Measurements from ENCODE around the gene FOXP2. TPM values are rescaled to one million over a fixed set of nuclear protein-coding genes. Genes with fewer than 3 reads are reported as not detected.

Gene FOXP2
- total and polyA plus RNA-seq, 2 experiments from 2014 or later, result 10.0 to 14.7 TPM

- H3K79me2 ChIP-seq, result no peaks in the 10 kb centered on the region
- peak overlapping the region; percentile 5 for H3K4me2 ChIP-seq
- H3K27me3 ChIP-seq, result no peaks in the 10 kb centered on the region
- TF ChIP-seq CTCF (IDR thresholded peaks at IDR 0.05; ENCODE audit: poor library complexity) (no peak), EZH2 (IDR thresholded peaks at IDR 0.05; ENCODE audit: borderline replicate concordance) (no peak), EZH2phosphoT487 (IDR thresholded peaks at IDR 0.05; ENCODE audit: low read depth, severe bottlenecking, unreplicated experiment) (no peak)
- DNase-seq (ENCODE audit: low spot score), result no peak
- no peaks in the 10 kb centered on the region for H3K9me3 ChIP-seq (ENCODE audit: low read depth)
- no peak overlapping the region for H3K4me3 ChIP-seq
- H2AFZ ChIP-seq, result no peak overlapping the region
- no peaks in the 10 kb centered on the region for H3K36me3 ChIP-seq (replicated peaks; ENCODE audit: insufficient read depth, low read depth)
- 69% methylated on average over 5 of the region's 5 CpGs for WGBS (ENCODE audit: low lambda C conversion rate, missing lambda C conversion rate)
- H3K4me1 ChIP-seq (ENCODE audit: insufficient read depth), result peaks cover 3% of the 10 kb centered on the region
- H3K27ac ChIP-seq, result no peak overlapping the region
- no peaks in the 10 kb centered on the region for H4K20me1 ChIP-seq (ENCODE audit: insufficient read depth, poor library complexity, severe bottlenecking)
- no peaks in the 10 kb centered on the region for H3K9me2 ChIP-seq (replicated peaks; ENCODE audit: insufficient read depth)
Measured at GRCh38 chr7:114502454-114503254, 88.0 kb downstream of the FOXP2 start.

- TF ChIP-seq EZH2phosphoT487 (IDR thresholded peaks at IDR 0.05; ENCODE audit: low read depth, severe bottlenecking, unreplicated experiment) (no peak), EZH2 (IDR thresholded peaks at IDR 0.05; ENCODE audit: borderline replicate concordance) (no peak), CTCF (IDR thresholded peaks at IDR 0.05; ENCODE audit: poor library complexity) (no peak)
- H3K9me2 ChIP-seq (replicated peaks; ENCODE audit: insufficient read depth), result no peaks in the 10 kb centered on the region
- no peaks in the 10 kb centered on the region for H3K79me2 ChIP-seq
- H3K4me3 ChIP-seq, result no peak overlapping the region
- H3K9me3 ChIP-seq (ENCODE audit: low read depth), result no peaks in the 10 kb centered on the region
- no peak overlapping the region for H3K4me2 ChIP-seq
- H3K27ac ChIP-seq, result no peak overlapping the region
- no peak for DNase-seq (ENCODE audit: low spot score)
- H3K4me1 ChIP-seq (ENCODE audit: insufficient read depth), result peaks cover 3% of the 10 kb centered on the region
- no peaks in the 10 kb centered on the region for H3K27me3 ChIP-seq
- H2AFZ ChIP-seq, result no peak overlapping the region
- no peaks in the 10 kb centered on the region for H4K20me1 ChIP-seq (ENCODE audit: insufficient read depth, poor library complexity, severe bottlenecking)
- 84% methylated on average over 1 of the region's 1 CpG for WGBS (ENCODE audit: low lambda C conversion rate, missing lambda C conversion rate)
- H3K36me3 ChIP-seq (replicated peaks; ENCODE audit: insufficient read depth, low read depth), result no peaks in the 10 kb centered on the region
Measured at GRCh38 chr7:114504586-114504985, 90.0 kb downstream of the FOXP2 start.

GRCh38 chr7:114507381-114507780 lies 92.8 kb downstream of the FOXP2 start:
- no peaks in the 10 kb centered on the region for H4K20me1 ChIP-seq (ENCODE audit: insufficient read depth, poor library complexity, severe bottlenecking)
- H3K27me3 ChIP-seq, result no peaks in the 10 kb centered on the region
- H3K36me3 ChIP-seq (replicated peaks; ENCODE audit: insufficient read depth, low read depth), result no peaks in the 10 kb centered on the region
- no peaks in the 10 kb centered on the region for H3K9me2 ChIP-seq (replicated peaks; ENCODE audit: insufficient read depth)
- TF ChIP-seq CTCF (IDR thresholded peaks at IDR 0.05; ENCODE audit: poor library complexity), result no peak
- no peak for TF ChIP-seq EZH2phosphoT487 (IDR thresholded peaks at IDR 0.05; ENCODE audit: low read depth, severe bottlenecking, unreplicated experiment)
- no peak for TF ChIP-seq EZH2 (IDR thresholded peaks at IDR 0.05; ENCODE audit: borderline replicate concordance)
- H3K4me3 ChIP-seq, result no peak overlapping the region
- 90% methylated on average over 1 of the region's 1 CpG for WGBS (ENCODE audit: low lambda C conversion rate, missing lambda C conversion rate)
- no peak overlapping the region for H3K27ac ChIP-seq
- no peak for DNase-seq (ENCODE audit: low spot score)
- no peak overlapping the region for H2AFZ ChIP-seq
- H3K4me1 ChIP-seq (ENCODE audit: insufficient read depth), result peaks cover 3% of the 10 kb centered on the region
- H3K79me2 ChIP-seq, result no peaks in the 10 kb centered on the region
- no peak overlapping the region for H3K4me2 ChIP-seq
- H3K9me3 ChIP-seq (ENCODE audit: low read depth), result no peaks in the 10 kb centered on the region
